C4-2B (cell line): ENCODE measurements around the gene SCO2.

Source experiments
- ZFX ChIP-seq: fragments of 450-650 bp; IDR thresholded peaks from 2 replicates; pipeline ENCODE4 v1.6.1; 2017
- TF ChIP-seq, protein P1 (sequence below): fragments of 450-650 bp; conservative IDR thresholded peaks from 2 replicates; pipeline ENCODE4 v1.5.1; 2017; ENCODE audit warnings: mild to moderate bottlenecking

DNA sequence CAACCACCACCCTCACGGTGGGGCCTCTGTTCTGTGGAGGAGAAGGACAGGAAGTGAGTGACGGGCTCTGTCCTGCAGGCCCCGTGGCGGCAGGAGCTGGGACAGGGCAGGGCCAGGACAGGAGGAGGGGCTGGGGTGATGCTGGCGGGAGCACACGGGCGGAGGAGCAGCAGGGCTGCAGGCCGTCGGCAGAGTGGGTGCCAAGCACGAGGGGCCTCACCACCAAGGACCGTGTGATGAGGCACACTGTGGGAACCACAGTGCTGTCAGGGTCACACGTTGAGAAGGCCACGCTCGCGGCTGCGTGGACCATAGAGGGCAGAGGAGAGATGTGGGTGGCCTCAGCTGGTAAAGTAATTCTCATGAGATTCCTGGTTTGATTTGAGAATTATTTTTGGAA, 8.5 kb downstream of the SCO2 start:
- TF ChIP-seq, protein P1, sequence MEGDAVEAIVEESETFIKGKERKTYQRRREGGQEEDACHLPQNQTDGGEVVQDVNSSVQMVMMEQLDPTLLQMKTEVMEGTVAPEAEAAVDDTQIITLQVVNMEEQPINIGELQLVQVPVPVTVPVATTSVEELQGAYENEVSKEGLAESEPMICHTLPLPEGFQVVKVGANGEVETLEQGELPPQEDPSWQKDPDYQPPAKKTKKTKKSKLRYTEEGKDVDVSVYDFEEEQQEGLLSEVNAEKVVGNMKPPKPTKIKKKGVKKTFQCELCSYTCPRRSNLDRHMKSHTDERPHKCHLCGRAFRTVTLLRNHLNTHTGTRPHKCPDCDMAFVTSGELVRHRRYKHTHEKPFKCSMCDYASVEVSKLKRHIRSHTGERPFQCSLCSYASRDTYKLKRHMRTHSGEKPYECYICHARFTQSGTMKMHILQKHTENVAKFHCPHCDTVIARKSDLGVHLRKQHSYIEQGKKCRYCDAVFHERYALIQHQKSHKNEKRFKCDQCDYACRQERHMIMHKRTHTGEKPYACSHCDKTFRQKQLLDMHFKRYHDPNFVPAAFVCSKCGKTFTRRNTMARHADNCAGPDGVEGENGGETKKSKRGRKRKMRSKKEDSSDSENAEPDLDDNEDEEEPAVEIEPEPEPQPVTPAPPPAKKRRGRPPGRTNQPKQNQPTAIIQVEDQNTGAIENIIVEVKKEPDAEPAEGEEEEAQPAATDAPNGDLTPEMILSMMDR, result no peak
- no peak for TF ChIP-seq ZFX
